ENCODE results near the gene ARAF.

Gene ARAF

GRCh38 chrX:47620303-47620685, 59.3 kb downstream of the ARAF start:
- Histone ChIP-seq H3K4me3 (ENCODE audit: low read length in 2 of 2) (no peak overlapping the region), H3K36me3 (ENCODE audit: control insufficient read depth in 2 of 2, insufficient read depth in 2 of 2, low read length in 2 of 2) (no peaks in the 10 kb centered on the region), H3K4me1 (ENCODE audit: control insufficient read depth, insufficient read depth, low read length) (peaks cover 5% of the 10 kb centered on the region)

More at GRCh38 chrX:47620303-47620685, 59.3 kb downstream of the ARAF start:
- H3K27ac ChIP-seq (ENCODE audit: low read length): no peak overlapping the region
- H3K9ac ChIP-seq (ENCODE audit: low read length in 2 of 2): no peak overlapping the region
- H3K9me3 ChIP-seq (ENCODE audit: control insufficient read depth in 2 of 2, low read length in 2 of 2): peaks cover 0 to 5% of the 10 kb centered on the region in 2 donors
- H3K27me3 ChIP-seq (ENCODE audit: control insufficient read depth in 1 of 2, insufficient read depth in 2 of 2, low read length in 2 of 2): peaks cover 11 to 22% of the 10 kb centered on the region in 2 donors

Measured in stomach smooth muscle (tissue), 2 donors.